Stimulated activated CD8-positive, alpha-beta memory T cell treated with anti-CD3 and anti-CD28 coated beads, Interleukin-12 subunit alpha, Interleukin-12 subunit beta, amount 100 ng/mL, for 4 hours (primary cell): ENCODE measurements around the gene NDUFAF4.
"Not testable (repeated sequence)": the region's sequence is repeated elsewhere in the genome, so short reads cannot be mapped to it uniquely, and the experiment has no call there.

Experiments used
- DNase-seq: peaks from one replicate; pipeline ENCODE4 v3.0.0-alpha.2; 2020; ENCODE audit warnings: low read depth

NDUFAF4 gene

GRCh38 chr6:96899019-96899418, 1.3 kb upstream of the NDUFAF4 start:
- DNase-seq = no peak

GRCh38 chr6:96898241-96898851, 655 bp upstream of the NDUFAF4 start:
- DNase-seq = no peak

GRCh38 chr6:96889146-96889545, 8.5 kb downstream of the NDUFAF4 start:
- DNase-seq = no peak

- DNase-seq = no peak
Observed at GRCh38 chr6:96888745-96889144, 8.9 kb downstream of the NDUFAF4 start.

GRCh38 chr6:96886519-96886918, 11.2 kb downstream of the NDUFAF4 start:
- DNase-seq = no peak

GRCh38 chr6:96885187-96885631, 12.5 kb downstream of the NDUFAF4 start:
- DNase-seq = not testable (repeated sequence)

- DNase-seq = no peak
Observed at GRCh38 chr6:96878143-96878542, 19.5 kb downstream of the NDUFAF4 start.

GRCh38 chr6:96876886-96877545, 20.7 kb downstream of the NDUFAF4 start:
- no peak for DNase-seq

GRCh38 chr6:96872976-96873375, 24.7 kb downstream of the NDUFAF4 start:
- no peak for DNase-seq

- DNase-seq = no peak
Observed at GRCh38 chr6:96865055-96865405, 32.7 kb downstream of the NDUFAF4 start.

GRCh38 chr6:96864216-96865054, 33.3 kb downstream of the NDUFAF4 start:
- no peak for DNase-seq

GRCh38 chr6:96862560-96862959, 35.1 kb downstream of the NDUFAF4 start:
- DNase-seq = no peak

- no peak for DNase-seq
Observed at GRCh38 chr6:96861588-96861987, 36.1 kb downstream of the NDUFAF4 start.

- no peak for DNase-seq
Observed at GRCh38 chr6:96856856-96857255, 40.8 kb downstream of the NDUFAF4 start.

GRCh38 chr6:96853083-96853482, 44.6 kb downstream of the NDUFAF4 start:
- DNase-seq = no peak

GRCh38 chr6:96852605-96853004, 45.1 kb downstream of the NDUFAF4 start:
- DNase-seq = no peak

- DNase-seq = no peak
Observed at GRCh38 chr6:96851858-96852257, 45.8 kb downstream of the NDUFAF4 start.

GRCh38 chr6:96849615-96850014, 48.1 kb downstream of the NDUFAF4 start:
- DNase-seq = no peak

- no peak for DNase-seq
Observed at GRCh38 chr6:96844530-96844929, 53.2 kb downstream of the NDUFAF4 start.

GRCh38 chr6:96841345-96841744, 56.3 kb downstream of the NDUFAF4 start:
- DNase-seq = no peak
